DMS 273 (cell line): ENCODE results near the gene ABTB1.

ENCODE experiments used
- DNase-seq: peaks from one replicate; lab custom pipeline; 2025; ENCODE audit not compliant: unreplicated experiment; lab: John Stamatoyannopoulos, UW

The ABTB1 gene

GRCh38 chr3:127686512-127686894 is 13.8 kb downstream of the ABTB1 start:
- no peak for DNase-seq

GRCh38 chr3:127687228-127687737 is 14.5 kb downstream of the ABTB1 start:
- no peak for DNase-seq

- DNase-seq = no peak
Measured at GRCh38 chr3:127688022-127688415, 15.3 kb downstream of the ABTB1 start.

- peak; percentile 95 for DNase-seq
Measured at GRCh38 chr3:127688416-127689265, 15.9 kb downstream of the ABTB1 start.

- DNase-seq = no peak
Measured at GRCh38 chr3:127689266-127689860, 16.6 kb downstream of the ABTB1 start.

GRCh38 chr3:127690106-127690505 is 17.4 kb downstream of the ABTB1 start:
- no peak for DNase-seq

GRCh38 chr3:127690823-127691452 is 18.2 kb downstream of the ABTB1 start:
- DNase-seq = peak; percentile 81

- no peak for DNase-seq
Measured at GRCh38 chr3:127691489-127691888, 18.7 kb downstream of the ABTB1 start.

GRCh38 chr3:127691974-127692373 is 19.2 kb downstream of the ABTB1 start:
- no peak for DNase-seq

- DNase-seq = no peak
Measured at GRCh38 chr3:127692501-127693335, 20.0 kb downstream of the ABTB1 start.

GRCh38 chr3:127693336-127693843 is 20.6 kb downstream of the ABTB1 start:
- DNase-seq = no peak

GRCh38 chr3:127694467-127695215 is 21.9 kb downstream of the ABTB1 start:
- DNase-seq = peak; percentile 91

GRCh38 chr3:127697551-127698240 is 24.9 kb downstream of the ABTB1 start:
- peak; percentile 98 for DNase-seq

- peak; percentile 69 for DNase-seq
Measured at GRCh38 chr3:127698286-127698685, 25.5 kb downstream of the ABTB1 start.

- DNase-seq = peak; percentile 62
Measured at GRCh38 chr3:127698691-127699415, 26.1 kb downstream of the ABTB1 start.

GRCh38 chr3:127699416-127700300 is 26.9 kb downstream of the ABTB1 start:
- DNase-seq = peak; percentile 95

- DNase-seq = no peak
Measured at GRCh38 chr3:127700406-127700805, 27.7 kb downstream of the ABTB1 start.
